Right cardiac atrium (tissue), 5 donors: ENCODE data around the gene IL22RA2. TPM values are rescaled to one million over a fixed set of nuclear protein-coding genes. Genes with fewer than 3 reads are reported as not detected.

ENCODE experiments used
- ATAC-seq, 2 donors: fragments of 200-7000 bp; cut with Tn5 transposase; one replicate each; pipeline versions ENCODE4 v1.8.0 to v1.9.1; 2020; ENCODE audit warnings: moderate library complexity in 2 of 2, mild to moderate bottlenecking in 1 of 2
- DNase-seq, 3 donors: peaks; one replicate each; pipeline ENCODE4 v3.0.0-alpha.2; 2020
- H3K27ac ChIP-seq: one replicate; pipeline ENCODE4 v1.5.1; 2013; ENCODE audit warnings: mild to moderate bottlenecking, low read length, control low read depth, moderate library complexity
- H3K27me3 ChIP-seq: one replicate; pipeline ENCODE4 v1.6.1; 2013; ENCODE audit not compliant: control insufficient read depth, insufficient read depth
- H3K4me1 ChIP-seq: one replicate; pipeline ENCODE4 v1.6.1; 2013; ENCODE audit warnings: low read length; ENCODE audit not compliant: control insufficient read depth, insufficient read depth
- H3K4me3 ChIP-seq: one replicate; pipeline ENCODE4 v1.5.1; 2013; ENCODE audit warnings: low read length, control low read depth
- H3K9me3 ChIP-seq: one replicate; pipeline ENCODE4 v1.6.1; 2013; ENCODE audit warnings: low read length; ENCODE audit not compliant: control insufficient read depth
- WGBS: extraction: QIAGEN DNeasy Blood & Tissue Kit; methylation state at CpG from one replicate; pipeline ENCODE4 v1.1.7; 2013; 5-methylcytosine and 5-hydroxymethylcytosine counted together
- intact Hi-C, 4 donors: fragments of 100-400 bp; cut with DNase I; formaldehyde crosslinking; loops; one replicate each; pipeline versions ENCODE4 v1.11.0 to v1.14.0; 2022 to 2023
- polyA plus RNA-seq: library from polyadenylated mRNA; stranded (reverse); fragments of 200-250 nt; gene quantifications from one replicate; pipeline ENCODE4 v1.2.3, GENCODE V29; 2013
- total RNA-seq, 4 donors: library from RNA; stranded (reverse); fragmentation: NEBNext Ultra II Directional; extraction: Animal tissue kit (Norgen Biotek cat#: 25700); gene quantifications; one replicate each; pipeline ENCODE4 v1.2.1, GENCODE V29; 2021
- donor health status: healthy with polysubstance abuse.
- donor health status: DM: no; HTN: yes; CAD: no.
- donor health status: DM: no; HTN: no; CAD: no.
- donor health status: DM: no; HTN: yes; CAD: no; lungs with severe emphysema.
- donor health status: DM: yes; HTN: yes; CAD: no.

The IL22RA2 gene
- total and polyA plus RNA-seq, 5 donors: 0.05 to 0.14 (median 0.10) TPM; not detected in 1

GRCh38 chr6:137166247-137167098 lies 7.0 kb downstream of the IL22RA2 start:
- Histone ChIP-seq H3K9me3 (no peaks in the 10 kb centered on the region), H3K4me3 (no peak overlapping the region), H3K4me1 (no peaks in the 10 kb centered on the region), H3K27ac (no peak overlapping the region), H3K27me3 (no peaks in the 10 kb centered on the region)
- peak in 1 of 2 donors; percentile 42 for ATAC-seq
- intact Hi-C loops: no loop called here
- DNase-seq: no peak
- WGBS: 84% methylated on average over 8 of the region's 8 CpGs

GRCh38 chr6:137165375-137166246 lies 7.8 kb downstream of the IL22RA2 start:
- Histone ChIP-seq H3K4me3 (no peak overlapping the region), H3K27ac (no peak overlapping the region), H3K27me3 (no peaks in the 10 kb centered on the region), H3K9me3 (no peaks in the 10 kb centered on the region), H3K4me1 (no peaks in the 10 kb centered on the region)
- intact Hi-C loops: no loop called here
- ATAC-seq: peak in 1 of 2 donors; percentile 35
- WGBS: 76% methylated on average over 9 of the region's 9 CpGs
- peak in 2 of 3 donors; percentile 61 to 68 for DNase-seq

DNA sequence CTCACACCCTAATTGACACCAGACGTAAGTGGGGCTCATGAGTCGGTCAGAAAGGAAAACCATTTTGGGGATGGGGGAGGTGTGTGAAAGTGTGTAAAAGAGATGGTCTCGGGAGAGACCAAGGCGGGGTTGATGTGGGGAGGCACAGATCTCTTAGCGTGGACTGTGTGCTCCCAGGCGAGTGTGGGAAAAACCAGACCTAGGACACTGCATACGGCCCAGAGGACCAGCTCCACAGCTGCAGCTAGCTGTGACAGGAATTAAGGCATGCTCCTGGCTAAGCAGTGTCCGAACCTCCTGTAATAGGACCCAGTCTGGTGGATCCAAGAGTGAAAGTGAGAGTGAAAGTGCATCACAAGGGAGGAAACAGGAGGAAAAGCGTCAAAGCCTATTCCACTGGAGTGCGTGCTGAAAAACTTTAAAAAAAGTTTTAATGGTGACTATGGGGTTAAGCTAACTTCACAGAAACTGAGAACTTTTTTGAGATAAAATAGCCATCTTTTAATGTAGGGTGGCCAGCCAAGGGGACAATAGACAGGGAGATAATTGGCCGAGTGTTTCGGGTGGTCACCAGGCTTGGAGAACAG lies 9.6 kb downstream of the IL22RA2 start:
- H3K4me3 ChIP-seq: no peak overlapping the region
- WGBS: 94% methylated on average over 12 of the region's 12 CpGs
- no peak for ATAC-seq
- intact Hi-C loops: no loop called here
- no peaks in the 10 kb centered on the region for H3K4me1 ChIP-seq
- H3K9me3 ChIP-seq: no peaks in the 10 kb centered on the region
- H3K27me3 ChIP-seq: no peaks in the 10 kb centered on the region
- DNase-seq: no peak
- H3K27ac ChIP-seq: no peak overlapping the region

GRCh38 chr6:137162692-137163306 lies 10.6 kb downstream of the IL22RA2 start:
- WGBS: 74% methylated on average over 3 of the region's 3 CpGs
- H3K27ac ChIP-seq: no peak overlapping the region
- intact Hi-C loops: no loop called here
- no peak for DNase-seq
- H3K4me1 ChIP-seq: no peaks in the 10 kb centered on the region
- no peak overlapping the region for H3K4me3 ChIP-seq
- H3K9me3 ChIP-seq: no peaks in the 10 kb centered on the region
- H3K27me3 ChIP-seq: no peaks in the 10 kb centered on the region
- no peak for ATAC-seq

- DNase-seq (peak in 2 of 3 donors; percentile 47 to 52), ATAC-seq (no peak)
- H3K4me1 ChIP-seq: no peaks in the 10 kb centered on the region
- 67% methylated on average over 5 of the region's 5 CpGs for WGBS
- H3K9me3 ChIP-seq: no peaks in the 10 kb centered on the region
- H3K27me3 ChIP-seq: no peaks in the 10 kb centered on the region
- intact Hi-C loops: no loop called here
- no peak overlapping the region for H3K27ac ChIP-seq
- no peak overlapping the region for H3K4me3 ChIP-seq
Observed at GRCh38 chr6:137161949-137162348, 11.5 kb downstream of the IL22RA2 start.

DNA sequence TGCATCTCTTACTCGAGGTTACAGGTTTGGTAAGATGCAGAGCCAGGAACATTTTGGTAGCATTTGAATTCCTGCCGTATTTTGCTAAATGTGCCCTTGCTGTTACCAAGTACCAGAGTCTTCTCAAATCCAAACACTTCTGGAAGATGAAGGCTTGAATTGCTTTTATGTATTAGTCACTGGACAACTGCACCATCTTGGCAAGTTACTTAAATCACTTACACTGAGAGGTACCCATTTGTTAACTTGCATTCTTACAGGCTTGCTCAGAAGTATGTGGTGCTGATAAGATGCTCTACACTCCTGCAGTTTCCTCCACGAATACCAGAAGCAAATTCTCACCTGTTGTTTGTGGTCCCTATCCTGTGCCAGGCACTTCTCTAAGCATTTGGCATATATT lies 12.7 kb downstream of the IL22RA2 start:
- ATAC-seq: peak in 1 of 2 donors; percentile 58
- 52% methylated on average over 3 of the region's 3 CpGs for WGBS

GRCh38 chr6:137159912-137160311 lies 13.5 kb downstream of the IL22RA2 start:
- peaks cover 4% of the 10 kb centered on the region for H3K4me1 ChIP-seq
- H3K27ac ChIP-seq: no peak overlapping the region
- no peaks in the 10 kb centered on the region for H3K9me3 ChIP-seq
- DNase-seq: no peak
- intact Hi-C loops: no loop called here
- no peaks in the 10 kb centered on the region for H3K27me3 ChIP-seq
- no peak overlapping the region for H3K4me3 ChIP-seq
- no peak for ATAC-seq

More for the DNA sequence above, 12.7 kb downstream of the IL22RA2 start:
- no peak for DNase-seq
- Histone ChIP-seq H3K27me3 (no peaks in the 10 kb centered on the region), H3K4me1 (peaks cover 4% of the 10 kb centered on the region), H3K9me3 (no peaks in the 10 kb centered on the region), H3K27ac (no peak overlapping the region), H3K4me3 (no peak overlapping the region)
- intact Hi-C loops: no loop called here

DNA sequence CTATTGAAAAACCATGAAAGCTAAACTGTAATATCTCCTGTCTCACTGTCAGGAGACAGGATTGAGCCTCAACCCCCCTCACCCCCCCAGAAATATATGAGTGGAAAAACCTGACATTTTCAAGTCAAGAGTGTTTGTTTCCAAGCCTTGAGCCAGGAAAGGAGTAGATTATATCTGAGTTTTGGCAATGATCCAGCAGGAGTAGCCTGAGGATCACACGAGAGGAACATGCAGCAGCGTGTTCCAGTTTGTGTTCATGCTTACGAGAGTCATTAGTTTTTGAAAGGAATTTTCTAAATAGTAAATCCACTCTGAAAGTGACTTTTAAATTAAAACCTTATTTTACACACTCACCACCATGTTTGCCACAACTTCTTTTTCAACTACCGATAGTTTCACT lies 15.8 kb downstream of the IL22RA2 start:
- no peaks in the 10 kb centered on the region for H3K9me3 ChIP-seq
- peaks cover 4% of the 10 kb centered on the region for H3K4me1 ChIP-seq
- H3K4me3 ChIP-seq: no peak overlapping the region
- DNase-seq (no peak), ATAC-seq (peak in 1 of 2 donors; percentile 70)
- H3K27ac ChIP-seq: no peak overlapping the region
- WGBS: 46% methylated on average over 4 of the region's 4 CpGs
- H3K27me3 ChIP-seq: no peaks in the 10 kb centered on the region
- intact Hi-C loops: no loop called here

DNA sequence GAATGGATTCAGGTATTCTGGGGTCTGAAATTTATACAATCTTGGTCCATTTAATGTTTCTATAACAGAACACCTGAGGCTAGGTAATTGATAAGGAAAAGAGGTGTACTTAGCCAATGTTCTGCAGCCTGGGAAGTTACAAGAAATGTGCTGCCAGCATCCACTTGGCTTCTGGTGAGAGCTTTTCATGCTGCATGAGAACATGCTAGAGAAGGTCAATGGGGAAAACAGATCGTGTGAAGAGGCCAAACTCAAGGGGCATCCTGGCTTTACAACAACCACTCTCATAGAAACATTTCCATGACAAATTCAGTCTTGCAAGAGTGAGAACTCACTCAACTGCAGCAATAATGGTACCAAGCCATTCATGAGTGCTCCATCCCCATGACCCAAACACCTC lies 16.8 kb downstream of the IL22RA2 start:
- H3K27me3 ChIP-seq: no peaks in the 10 kb centered on the region
- WGBS: 66% methylated on average over 1 of the region's 1 CpG
- ATAC-seq (no peak), DNase-seq (no peak)
- peaks cover 4% of the 10 kb centered on the region for H3K4me1 ChIP-seq
- no peak overlapping the region for H3K27ac ChIP-seq
- intact Hi-C loops: no loop called here
- H3K4me3 ChIP-seq: no peak overlapping the region
- no peaks in the 10 kb centered on the region for H3K9me3 ChIP-seq

- intact Hi-C loops: no loop called here
- WGBS: 85% methylated on average over 2 of the region's 2 CpGs
- H3K4me1 ChIP-seq: peaks cover 4% of the 10 kb centered on the region
- no peak overlapping the region for H3K27ac ChIP-seq
- no peak for DNase-seq
- no peaks in the 10 kb centered on the region for H3K27me3 ChIP-seq
- no peaks in the 10 kb centered on the region for H3K9me3 ChIP-seq
- H3K4me3 ChIP-seq: no peak overlapping the region
- no peak for ATAC-seq
Observed at GRCh38 chr6:137155830-137156229, 17.6 kb downstream of the IL22RA2 start.
